Fibroblast of pulmonary artery (primary cell): ENCODE measurements around the gene EGLN2.
A peak's percentile ranks its signal among the peaks of the same experiment; 100 is the strongest.
"Not testable (repeated sequence)": the region's sequence is repeated elsewhere in the genome, so short reads cannot be mapped to it uniquely, and the experiment has no call there.

ENCODE experiments used
- DNase-seq: peaks from one replicate; pipeline ENCODE4 v3.0.0-alpha.2; 2010; ENCODE audit warnings: low read depth
- H3K4me3 ChIP-seq: replicated peaks from 2 replicates; pipeline ENCODE4 v1.5.1; 2011; ENCODE audit warnings: low read depth, mild to moderate bottlenecking, control low read depth, low read length, moderate library complexity
- CTCF ChIP-seq: IDR thresholded peaks from 2 replicates; pipeline ENCODE4 v1.5.1; 2011; ENCODE audit warnings: mild to moderate bottlenecking, control low read depth, low read length, inconsistent platforms; ENCODE audit errors: missing control alignments

The EGLN2 gene

GRCh38 chr19:40827386-40828247 is 28.6 kb downstream of the EGLN2 start:
- no peak for TF ChIP-seq CTCF
- H3K4me3 ChIP-seq, result no peak overlapping the region
- no peak for DNase-seq

- DNase-seq, result no peak
- no peak overlapping the region for H3K4me3 ChIP-seq
- TF ChIP-seq CTCF, result no peak
Observed at GRCh38 chr19:40829205-40829604, 30.2 kb downstream of the EGLN2 start.

GRCh38 chr19:40830741-40831140 is 31.8 kb downstream of the EGLN2 start:
- not testable (repeated sequence) for H3K4me3 ChIP-seq, DNase-seq

GRCh38 chr19:40831502-40832430 is 32.8 kb downstream of the EGLN2 start:
- no peak for TF ChIP-seq CTCF
- DNase-seq, result peak; percentile 91
- H3K4me3 ChIP-seq, result no peak overlapping the region

GRCh38 chr19:40832431-40832790 is 33.4 kb downstream of the EGLN2 start:
- H3K4me3 ChIP-seq, DNase-seq: not testable (repeated sequence)

- not testable (repeated sequence) for DNase-seq, H3K4me3 ChIP-seq
Observed at GRCh38 chr19:40833728-40834533, 34.9 kb downstream of the EGLN2 start.

- no peak overlapping the region for H3K4me3 ChIP-seq
- no peak for TF ChIP-seq CTCF
- no peak for DNase-seq
Observed at GRCh38 chr19:40836754-40837429, 37.9 kb downstream of the EGLN2 start.

- H3K4me3 ChIP-seq, DNase-seq: not testable (repeated sequence)
Observed at GRCh38 chr19:40838477-40838876, 39.5 kb downstream of the EGLN2 start.

GRCh38 chr19:40842012-40842411 is 43.0 kb downstream of the EGLN2 start:
- DNase-seq, H3K4me3 ChIP-seq: not testable (repeated sequence)

GRCh38 chr19:40842997-40843652 is 44.1 kb downstream of the EGLN2 start:
- DNase-seq, result not testable (repeated sequence)

GRCh38 chr19:40843653-40844052 is 44.7 kb downstream of the EGLN2 start:
- not testable (repeated sequence) for H3K4me3 ChIP-seq

More at GRCh38 chr19:40842997-40843652, 44.1 kb downstream of the EGLN2 start:
- H3K4me3 ChIP-seq, result not testable (repeated sequence)

GRCh38 chr19:40846722-40847121 is 47.7 kb downstream of the EGLN2 start:
- DNase-seq, H3K4me3 ChIP-seq: not testable (repeated sequence)

More at GRCh38 chr19:40843653-40844052, 44.7 kb downstream of the EGLN2 start:
- DNase-seq, result not testable (repeated sequence)
